Hepatocyte (in vitro differentiated cells): ENCODE data around the gene TLL1. TPM values are rescaled to one million over a fixed set of nuclear protein-coding genes. Genes with fewer than 3 reads are reported as not detected.

Source experiments
- DNase-seq: peaks from one replicate; pipeline ENCODE4 v3.0.0-alpha.2; 2016; ENCODE audit warnings: low spot score
- H2AFZ ChIP-seq: fragments of 200-600 bp; sonication (generic); 2 replicates; pipeline ENCODE4 v1.6.0; 2016; ENCODE audit warnings: antibody characterized with exemption, mild to moderate bottlenecking
- H3K27ac ChIP-seq: fragments of 200-600 bp; sonication (generic); 2 replicates; pipeline ENCODE4 v1.5.1; 2016; ENCODE audit warnings: mild to moderate bottlenecking
- H3K27me3 ChIP-seq: fragments of 200-600 bp; sonication (generic); 2 replicates; pipeline ENCODE4 v1.6.1; 2016
- H3K36me3 ChIP-seq: fragments of 200-600 bp; sonication (generic); replicated peaks from 2 replicates; pipeline ENCODE4 v1.5.1; 2016; ENCODE audit warnings: low read depth; ENCODE audit not compliant: insufficient read depth
- H3K4me1 ChIP-seq: fragments of 200-600 bp; sonication (generic); 2 replicates; pipeline ENCODE4 v1.5.1; 2016; ENCODE audit warnings: mild to moderate bottlenecking, moderate library complexity; ENCODE audit not compliant: insufficient read depth
- H3K4me2 ChIP-seq: fragments of 200-600 bp; sonication (generic); 2 replicates; pipeline ENCODE4 v1.6.0; 2016
- H3K4me3 ChIP-seq: fragments of 200-600 bp; sonication (generic); 2 replicates; pipeline ENCODE4 v1.5.1; 2016; ENCODE audit warnings: mild to moderate bottlenecking
- H3K79me2 ChIP-seq: fragments of 200-600 bp; sonication (generic); 2 replicates; pipeline ENCODE4 v1.6.0; 2017; ENCODE audit warnings: mild to moderate bottlenecking
- H3K9me2 ChIP-seq: fragments of 200-600 bp; sonication (generic); replicated peaks from 2 replicates; pipeline ENCODE4 v1.6.0; 2017; ENCODE audit warnings: mild to moderate bottlenecking; ENCODE audit not compliant: insufficient read depth
- H3K9me3 ChIP-seq: fragments of 200-600 bp; sonication (generic); 2 replicates; pipeline ENCODE4 v1.5.1; 2016; ENCODE audit warnings: low read depth, mild to moderate bottlenecking
- H4K20me1 ChIP-seq: fragments of 200-600 bp; sonication (generic); 2 replicates; pipeline ENCODE4 v1.6.0; 2016; ENCODE audit warnings: mild to moderate bottlenecking; ENCODE audit not compliant: insufficient read depth, poor library complexity, severe bottlenecking
- EZH2 ChIP-seq: fragments of 200-600 bp; sonication (generic); IDR thresholded peaks from 2 replicates; pipeline ENCODE4 v1.6.1; 2016; ENCODE audit warnings: antibody characterized with exemption, mild to moderate bottlenecking, borderline replicate concordance
- EZH2phosphoT487 ChIP-seq: fragments of 200-600 bp; sonication (generic); IDR thresholded peaks from one replicate; pipeline ENCODE4 v1.6.1; 2018; ENCODE audit warnings: antibody characterized with exemption, mild to moderate bottlenecking, low read depth, moderate library complexity; ENCODE audit not compliant: unreplicated experiment, severe bottlenecking
- WGBS: methylation state at CpG from one replicate; pipeline ENCODE4 v1.1.6; 2016; ENCODE audit warnings: low lambda C conversion rate; ENCODE audit errors: missing lambda C conversion rate; 5-methylcytosine and 5-hydroxymethylcytosine counted together
- polyA plus RNA-seq: library from polyadenylated mRNA; unstranded; fragments of >200 nt; fragmentation: Nextera tagmentation; extraction: Ambion mirVana; gene quantifications from 2 replicates; pipeline ENCODE4 v1.2.1, GENCODE V29; 2016
- total RNA-seq: library from RNA; depleted of rRNA; stranded (reverse); fragments of >200 nt; gene quantifications from 2 replicates; pipeline ENCODE4 v1.2.3, GENCODE V29; 2014
- TF ChIP-seq, protein P1 (sequence below): fragments of 200-600 bp; sonication (generic); IDR thresholded peaks from 2 replicates; pipeline ENCODE4 v1.5.1; 2016; ENCODE audit warnings: antibody characterized with exemption, mild to moderate bottlenecking; ENCODE audit not compliant: poor library complexity

TLL1 gene
- total and polyA plus RNA-seq, 2 experiments from 2014 or later: 0.30 to 0.97 TPM

DNA sequence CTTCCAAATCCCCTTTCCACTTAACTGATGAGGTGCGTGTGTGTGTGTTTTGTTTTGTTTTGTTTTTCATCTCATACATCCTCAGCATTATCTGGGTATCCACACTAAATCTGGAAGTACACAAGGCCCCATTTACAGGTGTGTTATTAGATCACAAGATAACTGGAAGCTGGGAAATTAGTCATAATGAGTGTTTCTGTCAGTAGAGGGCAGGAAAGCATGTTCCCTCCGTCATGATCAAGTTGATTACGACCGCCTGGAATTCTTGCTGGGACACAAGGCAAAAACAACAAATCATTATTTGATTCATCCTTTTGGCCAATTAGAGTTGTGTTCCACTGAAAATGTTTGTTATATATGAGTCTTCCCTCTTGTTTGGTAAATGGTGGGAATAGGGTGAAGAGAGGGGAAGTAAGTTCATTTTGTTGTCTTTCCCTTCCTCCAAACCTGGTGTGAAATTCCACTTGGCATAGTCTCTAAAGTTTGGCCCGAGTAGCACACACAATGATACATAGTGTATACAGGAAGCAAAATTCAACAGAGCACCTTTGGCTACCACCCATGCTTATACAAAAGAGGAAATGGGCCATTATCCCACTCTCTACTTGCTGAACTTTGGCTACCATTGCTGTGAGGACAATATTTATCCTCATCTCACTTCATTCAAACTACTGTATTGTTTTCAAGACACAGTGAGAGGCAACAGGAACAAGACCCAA, 33.3 kb upstream of the TLL1 start:
- Histone ChIP-seq H3K27me3 (no peaks in the 10 kb centered on the region), H3K36me3 (no peaks in the 10 kb centered on the region), H3K27ac (no peak overlapping the region), H4K20me1 (no peaks in the 10 kb centered on the region), H3K9me3 (no peaks in the 10 kb centered on the region), H3K4me3 (no peak overlapping the region), H3K79me2 (no peaks in the 10 kb centered on the region), H3K4me1 (no peaks in the 10 kb centered on the region), H3K9me2 (no peaks in the 10 kb centered on the region), H2AFZ (no peak overlapping the region), H3K4me2 (no peak overlapping the region)
- TF ChIP-seq EZH2phosphoT487 (no peak), EZH2 (no peak)
- TF ChIP-seq, protein P1, sequence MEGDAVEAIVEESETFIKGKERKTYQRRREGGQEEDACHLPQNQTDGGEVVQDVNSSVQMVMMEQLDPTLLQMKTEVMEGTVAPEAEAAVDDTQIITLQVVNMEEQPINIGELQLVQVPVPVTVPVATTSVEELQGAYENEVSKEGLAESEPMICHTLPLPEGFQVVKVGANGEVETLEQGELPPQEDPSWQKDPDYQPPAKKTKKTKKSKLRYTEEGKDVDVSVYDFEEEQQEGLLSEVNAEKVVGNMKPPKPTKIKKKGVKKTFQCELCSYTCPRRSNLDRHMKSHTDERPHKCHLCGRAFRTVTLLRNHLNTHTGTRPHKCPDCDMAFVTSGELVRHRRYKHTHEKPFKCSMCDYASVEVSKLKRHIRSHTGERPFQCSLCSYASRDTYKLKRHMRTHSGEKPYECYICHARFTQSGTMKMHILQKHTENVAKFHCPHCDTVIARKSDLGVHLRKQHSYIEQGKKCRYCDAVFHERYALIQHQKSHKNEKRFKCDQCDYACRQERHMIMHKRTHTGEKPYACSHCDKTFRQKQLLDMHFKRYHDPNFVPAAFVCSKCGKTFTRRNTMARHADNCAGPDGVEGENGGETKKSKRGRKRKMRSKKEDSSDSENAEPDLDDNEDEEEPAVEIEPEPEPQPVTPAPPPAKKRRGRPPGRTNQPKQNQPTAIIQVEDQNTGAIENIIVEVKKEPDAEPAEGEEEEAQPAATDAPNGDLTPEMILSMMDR: no peak
- no peak for DNase-seq
- 84% methylated on average over 5 of the region's 5 CpGs for WGBS

DNA sequence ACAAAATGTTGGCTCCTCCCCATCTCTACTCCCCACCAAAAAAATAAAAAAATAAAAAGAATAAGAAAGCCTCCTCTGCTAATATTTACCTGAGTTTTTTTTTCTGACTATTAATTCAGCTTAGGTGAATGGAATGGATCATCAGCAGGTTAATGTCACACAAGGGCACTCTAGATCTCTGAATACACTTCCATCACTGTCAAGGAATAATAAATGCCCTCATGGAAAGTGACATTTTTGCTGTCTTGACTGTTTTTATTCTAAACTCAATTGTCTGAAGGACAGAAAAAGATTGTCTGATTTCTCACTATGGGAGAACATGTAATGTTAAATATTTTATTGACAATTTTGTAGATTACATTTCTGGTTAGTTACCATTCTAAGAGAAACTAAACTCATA, 30.4 kb upstream of the TLL1 start:
- Histone ChIP-seq H3K9me2 (no peaks in the 10 kb centered on the region), H3K27me3 (no peaks in the 10 kb centered on the region), H3K9me3 (no peaks in the 10 kb centered on the region), H3K4me3 (no peak overlapping the region), H3K79me2 (no peaks in the 10 kb centered on the region), H3K36me3 (no peaks in the 10 kb centered on the region), H3K4me2 (no peak overlapping the region), H2AFZ (no peak overlapping the region), H3K27ac (no peak overlapping the region), H3K4me1 (no peaks in the 10 kb centered on the region), H4K20me1 (no peaks in the 10 kb centered on the region)
- TF ChIP-seq EZH2 (no peak), EZH2phosphoT487 (no peak)
- TF ChIP-seq, protein P1: no peak
- no peak for DNase-seq

DNA sequence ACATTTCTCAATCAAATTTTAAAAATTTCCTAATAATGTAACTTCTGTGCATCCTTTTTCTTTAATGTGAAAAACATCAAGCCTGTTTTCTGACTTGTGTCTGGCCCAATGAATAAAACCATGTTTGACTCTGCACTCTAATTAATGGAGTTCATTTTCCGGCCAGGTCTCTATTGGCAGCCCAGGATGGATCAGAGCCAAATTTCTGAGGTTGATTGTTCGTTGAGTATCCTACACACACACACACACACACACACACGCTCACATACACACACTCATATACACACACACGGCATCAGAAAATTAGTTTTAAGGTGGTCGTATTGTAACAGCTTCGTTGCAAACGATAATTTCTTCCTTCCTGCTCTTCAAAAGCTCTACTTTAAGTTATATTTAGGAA, 28.9 kb upstream of the TLL1 start:
- H3K36me3 ChIP-seq: no peaks in the 10 kb centered on the region
- H3K79me2 ChIP-seq: no peaks in the 10 kb centered on the region
- no peak for DNase-seq
- no peak overlapping the region for H2AFZ ChIP-seq
- WGBS: 83% methylated on average over 7 of the region's 7 CpGs
- TF ChIP-seq EZH2: no peak
- TF ChIP-seq, protein P1: no peak
- TF ChIP-seq EZH2phosphoT487: no peak
- H3K4me2 ChIP-seq: no peak overlapping the region
- no peaks in the 10 kb centered on the region for H4K20me1 ChIP-seq
- no peak overlapping the region for H3K27ac ChIP-seq
- H3K9me2 ChIP-seq: no peaks in the 10 kb centered on the region
- no peaks in the 10 kb centered on the region for H3K9me3 ChIP-seq
- no peak overlapping the region for H3K4me3 ChIP-seq
- H3K27me3 ChIP-seq: no peaks in the 10 kb centered on the region
- H3K4me1 ChIP-seq: no peaks in the 10 kb centered on the region
